Stimulated activated CD4-positive, alpha-beta T cell treated with anti-CD3 and anti-CD28 coated beads, Interleukin-4, amount 100 ng/mL, for 4 hours (primary cell): ENCODE measurements around the gene HS3ST3A1.
"Not testable (repeated sequence)": the region's sequence is repeated elsewhere in the genome, so short reads cannot be mapped to it uniquely, and the experiment has no call there.

Experiments used
- DNase-seq, 2 experiments: peaks; one replicate each; pipeline ENCODE4 v3.0.0-alpha.2; 2020

HS3ST3A1 gene

GRCh38 chr17:13569398-13570123 lies 32.2 kb downstream of the HS3ST3A1 start:
- DNase-seq: no peak

GRCh38 chr17:13568582-13569397 lies 32.9 kb downstream of the HS3ST3A1 start:
- DNase-seq: no peak

- DNase-seq: no peak
These were observed 37.9 kb downstream of the HS3ST3A1 start for GRCh38 chr17:13563866-13564265.

DNA sequence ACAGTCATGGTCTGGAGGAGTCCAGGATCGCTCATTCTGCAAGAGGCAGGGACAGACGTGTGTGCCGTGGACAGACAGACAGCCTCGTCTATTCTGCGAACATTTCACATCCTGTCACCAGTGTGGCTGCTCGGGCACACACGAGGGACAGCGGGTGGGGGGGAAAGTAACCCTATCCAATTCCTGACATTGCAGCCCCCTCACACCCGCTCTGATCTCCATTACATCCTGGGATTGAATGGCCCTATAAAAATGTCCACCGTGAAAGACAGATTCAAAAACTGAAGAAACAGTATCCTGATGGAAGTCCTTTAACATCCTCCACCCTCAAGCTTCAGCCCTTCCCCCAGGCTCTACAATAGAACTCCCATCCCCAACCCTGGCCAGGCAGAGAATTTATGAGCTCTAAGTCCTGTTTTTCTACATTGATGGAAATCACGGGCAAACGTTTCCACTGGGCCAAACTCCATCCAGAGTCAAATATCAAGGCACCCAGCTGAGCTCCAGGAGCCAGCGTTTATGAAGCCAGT lies 39.4 kb downstream of the HS3ST3A1 start:
- no peak for DNase-seq

GRCh38 chr17:13561606-13562270 lies 40.0 kb downstream of the HS3ST3A1 start:
- no peak for DNase-seq

DNA sequence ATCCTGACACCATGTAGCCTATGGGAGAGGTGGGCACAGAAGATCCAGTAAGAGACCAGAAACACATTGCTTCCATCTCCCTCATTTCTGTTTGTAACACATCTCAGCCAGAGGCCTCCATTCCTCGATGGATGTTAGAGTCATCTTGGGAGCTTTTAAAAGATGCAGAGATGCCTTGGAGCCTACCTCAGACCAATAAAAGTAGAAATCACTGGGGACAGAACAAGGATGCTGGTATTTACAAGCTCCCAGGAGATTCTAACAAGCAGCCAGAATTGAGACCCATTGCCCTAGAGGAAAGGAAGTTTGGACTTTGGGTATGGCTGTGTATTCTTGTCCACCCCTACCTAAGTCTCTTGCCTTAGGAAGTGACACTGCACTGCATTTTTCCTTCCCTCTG lies 40.8 kb downstream of the HS3ST3A1 start:
- DNase-seq: no peak

- no peak for DNase-seq
These were observed 43.1 kb downstream of the HS3ST3A1 start for GRCh38 chr17:13558588-13558987.

GRCh38 chr17:13557077-13557476 lies 44.7 kb downstream of the HS3ST3A1 start:
- no peak for DNase-seq

DNA sequence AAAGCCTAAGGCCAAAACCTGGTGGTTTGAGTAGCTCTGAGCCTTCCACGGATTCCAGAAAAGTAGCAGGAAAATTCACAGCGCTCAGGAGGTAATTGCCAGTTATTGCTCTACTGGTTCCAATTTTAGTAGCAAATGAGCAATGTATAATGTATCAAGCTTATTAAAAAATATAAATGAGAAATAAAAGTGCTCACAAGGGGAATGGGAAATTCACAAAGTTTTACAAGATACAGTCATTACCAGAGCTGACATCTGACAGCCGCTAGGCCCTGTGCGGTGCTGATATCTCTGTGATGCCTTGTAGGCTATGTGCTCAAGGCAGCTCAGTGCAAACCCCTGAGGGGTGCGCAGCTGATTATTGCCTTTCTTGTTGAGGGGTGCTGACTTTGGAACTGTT lies 47.5 kb downstream of the HS3ST3A1 start:
- DNase-seq: no peak

DNA sequence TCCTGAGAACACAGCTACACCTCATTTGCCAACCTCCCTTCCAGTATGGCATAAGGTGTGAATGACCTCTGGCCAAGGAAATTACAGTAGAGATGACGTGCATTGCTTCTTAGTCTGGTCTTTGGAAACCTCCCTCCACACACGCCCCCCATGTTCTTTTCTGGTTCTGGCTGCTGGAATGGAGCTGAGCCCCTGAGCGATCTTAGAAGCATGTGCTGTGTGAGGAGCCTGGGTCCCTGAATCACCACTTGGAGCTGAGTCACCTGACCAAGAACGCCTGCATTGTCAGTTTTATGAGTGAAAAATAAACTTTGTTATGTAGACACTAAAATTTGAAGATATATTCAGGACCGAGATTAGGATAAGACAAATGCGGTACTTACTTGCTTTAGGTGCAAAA lies 51.4 kb downstream of the HS3ST3A1 start:
- no peak for DNase-seq

DNA sequence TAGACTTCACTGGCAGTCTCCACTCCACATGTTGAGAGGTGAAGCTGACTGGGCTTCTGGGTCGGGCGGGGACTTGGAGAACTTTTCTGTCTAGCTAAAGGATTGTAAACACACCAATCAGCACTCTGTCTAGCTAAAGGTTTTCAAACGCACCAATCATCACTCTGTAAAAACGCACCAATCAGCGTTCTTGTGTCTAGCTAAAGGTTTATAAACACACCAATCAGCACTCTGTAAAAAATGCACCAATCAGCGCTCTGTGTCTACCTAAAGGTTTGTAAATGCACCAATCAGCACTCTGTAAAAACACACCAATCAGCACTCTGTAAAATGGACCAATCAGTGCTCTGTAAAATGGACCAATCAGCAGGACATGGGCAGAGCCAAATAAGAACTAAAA lies 53.2 kb downstream of the HS3ST3A1 start:
- not testable (repeated sequence) for DNase-seq

DNA sequence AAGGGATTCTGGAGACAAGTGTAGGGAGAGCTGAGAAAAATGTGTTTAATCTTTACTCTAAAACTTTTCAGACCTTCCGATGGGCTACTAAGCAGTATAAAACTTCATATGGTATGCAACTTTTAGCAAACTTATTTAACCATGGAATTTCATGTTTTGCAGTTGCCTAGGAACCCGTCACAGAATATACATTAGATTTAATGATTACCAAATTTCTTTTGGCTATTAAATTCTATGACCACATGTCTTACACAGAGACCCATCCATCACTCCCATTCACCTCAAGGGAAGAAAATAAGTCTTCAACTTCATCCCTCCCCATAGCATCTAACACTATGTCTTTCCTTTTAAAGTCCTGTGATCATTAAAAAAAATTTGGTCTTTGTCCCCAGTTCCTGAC lies 54.9 kb downstream of the HS3ST3A1 start:
- DNase-seq: no peak

GRCh38 chr17:13545941-13546340 lies 55.8 kb downstream of the HS3ST3A1 start:
- DNase-seq: no peak

- DNase-seq: no peak
These were observed 57.0 kb downstream of the HS3ST3A1 start for GRCh38 chr17:13544765-13545164.

DNA sequence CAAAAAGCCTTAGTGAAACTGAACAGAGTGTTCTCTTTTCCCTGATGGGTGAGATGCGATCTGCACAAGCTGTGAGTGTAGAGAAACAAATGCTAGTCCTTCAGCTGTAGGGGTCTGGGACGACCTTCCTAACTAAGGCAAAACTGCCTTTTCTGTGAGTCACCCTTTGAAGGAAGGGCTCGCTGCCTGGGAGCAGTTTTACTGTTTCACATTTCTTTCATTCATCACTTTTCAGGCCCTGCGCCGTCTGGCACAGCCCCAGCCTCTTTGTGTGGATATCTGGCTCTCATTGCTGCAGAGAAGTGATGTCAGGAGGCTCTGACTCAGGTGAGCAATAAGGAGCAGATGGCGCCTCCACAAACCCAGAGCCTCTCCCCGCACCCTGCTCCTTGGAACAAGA lies 57.4 kb downstream of the HS3ST3A1 start:
- DNase-seq: no peak

- no peak for DNase-seq
These were observed 59.1 kb downstream of the HS3ST3A1 start for GRCh38 chr17:13542636-13543035.

GRCh38 chr17:13541032-13541480 lies 60.7 kb downstream of the HS3ST3A1 start:
- DNase-seq: no peak

DNA sequence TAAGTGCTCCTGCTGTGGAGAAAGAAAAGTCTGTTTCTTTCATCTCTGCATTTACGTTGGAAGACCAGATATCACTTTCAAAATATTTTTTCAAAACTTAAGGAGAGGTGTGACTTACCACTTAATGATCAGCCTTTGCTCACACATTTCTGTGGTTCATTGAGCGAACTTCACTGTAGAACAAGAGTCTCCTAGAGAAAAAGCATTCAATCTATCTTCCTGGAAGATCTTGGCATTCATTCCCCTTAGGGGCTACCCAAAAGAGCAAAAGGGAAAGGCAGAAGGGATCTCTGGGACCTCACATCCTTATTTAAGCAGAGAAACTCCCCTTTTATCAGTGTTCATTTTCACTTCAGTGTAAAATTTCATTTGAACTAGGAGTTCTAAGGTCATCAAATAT lies 61.2 kb downstream of the HS3ST3A1 start:
- no peak for DNase-seq

- DNase-seq: no peak
These were observed 62.3 kb downstream of the HS3ST3A1 start for GRCh38 chr17:13539421-13539820.

DNA sequence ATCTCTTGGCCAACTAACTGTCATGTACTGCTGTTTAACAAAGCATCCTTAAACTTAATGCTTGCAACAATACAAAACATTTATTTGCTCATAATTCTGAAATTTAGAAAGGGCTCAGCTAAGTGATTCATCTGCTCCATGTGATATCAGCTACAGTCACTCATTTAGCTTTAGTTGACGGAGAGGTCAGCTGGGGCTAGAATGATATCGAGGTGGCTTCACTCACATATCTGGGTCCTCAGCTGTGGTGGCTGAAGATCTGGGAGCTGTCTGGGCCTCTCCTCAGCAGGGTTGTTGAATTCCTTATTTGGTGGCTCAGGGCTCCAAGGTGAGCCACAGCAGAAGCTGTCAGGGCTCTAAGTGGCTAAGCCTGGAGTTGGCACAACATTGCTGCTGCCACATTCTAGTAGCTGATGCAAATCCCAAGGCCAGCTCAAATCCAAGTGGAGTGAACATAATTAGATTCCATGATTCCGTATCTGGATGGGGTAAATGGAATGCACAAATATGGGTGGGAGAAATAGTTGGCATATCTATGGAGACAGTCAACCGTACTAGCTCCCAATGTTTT lies 62.8 kb downstream of the HS3ST3A1 start:
- no peak for DNase-seq

GRCh38 chr17:13537871-13538643 lies 63.7 kb downstream of the HS3ST3A1 start:
- DNase-seq: no peak

DNA sequence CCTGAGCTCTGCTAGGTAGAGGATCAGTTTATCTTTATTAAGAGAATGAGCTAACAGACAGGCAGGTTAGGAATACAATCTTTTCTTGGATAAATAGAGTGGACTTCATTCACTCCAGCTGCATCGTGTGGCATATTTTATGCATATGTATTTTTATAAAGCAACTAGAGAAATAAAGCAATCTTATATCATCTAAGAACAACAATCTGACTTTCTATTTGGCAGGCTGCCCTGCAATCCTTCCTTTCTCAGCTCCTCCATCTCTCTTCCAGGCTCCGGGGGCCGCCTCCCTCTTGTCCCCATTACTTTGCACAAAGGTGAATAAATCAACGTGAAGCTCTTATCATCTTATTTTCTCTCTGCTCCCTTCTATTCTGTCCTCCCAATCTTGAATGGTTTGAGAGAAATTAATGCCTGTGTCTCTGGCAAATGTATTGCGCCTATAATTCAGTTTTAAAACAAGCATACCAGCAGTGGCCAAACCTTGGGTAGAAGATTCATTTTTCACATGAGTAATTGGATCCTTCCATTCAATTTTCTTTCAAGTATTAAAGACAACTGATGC lies 64.5 kb downstream of the HS3ST3A1 start:
- DNase-seq: no peak
